Neutrophil (primary cell): ENCODE data around the gene ATG101.
A peak's percentile ranks its signal among the peaks of the same experiment; 100 is the strongest.

Experiments used
- H3K27ac ChIP-seq: fragments of 200-600 bp; sonication (generic); 2 replicates; pipeline ENCODE4 v1.5.1; 2016; ENCODE audit warnings: mild to moderate bottlenecking, moderate library complexity
- H3K27me3 ChIP-seq: fragments of 200-600 bp; sonication (generic); 2 replicates; pipeline ENCODE4 v1.6.0; 2016; ENCODE audit warnings: mild to moderate bottlenecking
- H3K36me3 ChIP-seq: fragments of 200-600 bp; sonication (generic); 2 replicates; pipeline ENCODE4 v1.5.1; 2017
- H3K4me1 ChIP-seq, 2 experiments: fragments of 200-600 bp in 1 of 2; sonication (generic) in 1 of 2; 1 replicate in 1 of 2; 2 replicates in 1 of 2; pipeline versions ENCODE4 v1.5.1 to v1.6.1; 2013 to 2016; ENCODE audit warnings: low read depth in 1 of 2, low read length in 1 of 2, mild to moderate bottlenecking in 1 of 2, moderate library complexity in 1 of 2; ENCODE audit not compliant: control insufficient read depth in 1 of 2, insufficient read depth in 1 of 2
- H3K4me3 ChIP-seq, 2 experiments: fragments of 200-600 bp in 1 of 2; sonication (generic) in 1 of 2; 1 replicate in 1 of 2; 2 replicates in 1 of 2; pipeline ENCODE4 v1.5.1; 2013 to 2016; ENCODE audit warnings: low read depth in 1 of 2, low read length in 1 of 2, mild to moderate bottlenecking in 1 of 2, moderate library complexity in 1 of 2
- H3K9me3 ChIP-seq: fragments of 200-600 bp; sonication (generic); 2 replicates; pipeline ENCODE4 v1.5.1; 2016
- CTCF ChIP-seq: fragments of 200-600 bp; sonication (generic); IDR thresholded peaks from 2 replicates; pipeline ENCODE4 v1.5.1; 2016; ENCODE audit warnings: antibody characterized with exemption

ATG101 gene

GRCh38 chr12:52049286-52049685, 20.5 kb upstream of the ATG101 start:
- H3K36me3 ChIP-seq, result no peaks in the 10 kb centered on the region
- no peak overlapping the region for H3K4me3 ChIP-seq
- H3K4me1 ChIP-seq, result peaks cover 17 to 27% of the 10 kb centered on the region in 2 experiments
- no peaks in the 10 kb centered on the region for H3K9me3 ChIP-seq
- no peak overlapping the region for H3K27ac ChIP-seq
- TF ChIP-seq CTCF, result no peak
- peaks cover 61% of the 10 kb centered on the region for H3K27me3 ChIP-seq

- Histone ChIP-seq H3K36me3 (no peaks in the 10 kb centered on the region), H3K9me3 (no peaks in the 10 kb centered on the region), H3K4me3 (no peak overlapping the region), H3K4me1 (peaks cover 17 to 27% of the 10 kb centered on the region in 2 experiments), H3K27me3 (peaks cover 62% of the 10 kb centered on the region), H3K27ac (no peak overlapping the region)
- no peak for TF ChIP-seq CTCF
These were observed 20.1 kb upstream of the ATG101 start for GRCh38 chr12:52049688-52050087.

- no peak for TF ChIP-seq CTCF
- peaks cover 17 to 27% of the 10 kb centered on the region in 2 experiments for H3K4me1 ChIP-seq
- peaks cover 62% of the 10 kb centered on the region for H3K27me3 ChIP-seq
- H3K4me3 ChIP-seq, result peak overlapping the region; percentile 44 to 60
- no peaks in the 10 kb centered on the region for H3K36me3 ChIP-seq
- no peak overlapping the region for H3K27ac ChIP-seq
- no peaks in the 10 kb centered on the region for H3K9me3 ChIP-seq
These were observed 19.5 kb upstream of the ATG101 start for GRCh38 chr12:52050116-52050757.

- H3K27ac ChIP-seq, result no peak within 1 kb of the TSS
- H3K36me3 ChIP-seq, result no peaks in the 10 kb centered on the region
- H3K9me3 ChIP-seq, result no peaks in the 10 kb centered on the region
- TF ChIP-seq CTCF, result peak; percentile 11
- H3K4me3 ChIP-seq, result peak within 1 kb of the TSS; percentile 44 to 60
- peaks cover 62% of the 10 kb centered on the region for H3K27me3 ChIP-seq
- H3K4me1 ChIP-seq, result peaks cover 12 to 23% of the 10 kb centered on the region in 2 experiments
These were observed 18.8 kb upstream of the ATG101 start, which contains the start of gene NR4A1 for GRCh38 chr12:52050758-52051541. TSS of gene NR4A1 (plus strand) at chr12:52051442. CDS start at chr12:52054329, 2,887 bp downstream.

- Histone ChIP-seq H3K9me3 (no peaks in the 10 kb centered on the region), H3K4me1 (peaks cover 10 to 19% of the 10 kb centered on the region in 2 experiments), H3K27me3 (peaks cover 62% of the 10 kb centered on the region), H3K4me3 (no peak overlapping the region), H3K27ac (no peak overlapping the region), H3K36me3 (no peaks in the 10 kb centered on the region)
- TF ChIP-seq CTCF, result no peak
These were observed 17.2 kb upstream of the ATG101 start for GRCh38 chr12:52052468-52053186.
